ENCODE data around the gene TM9SF3.

Gene TM9SF3

GRCh38 chr10:96586419-96587263, at the start of gene TM9SF3:
TSS of gene TM9SF3 (minus strand) at chr10:96587012. CDS start at chr10:96586835, 177 bp downstream.
- Histone ChIP-seq H3K9ac (ENCODE audit: low read length) (peak within 1 kb of the TSS; percentile 95), H3K4me3 (ENCODE audit: low read depth, low read length) (peak within 1 kb of the TSS; percentile 97), H3K4me1 (ENCODE audit: control insufficient read depth, insufficient read depth, low read length) (peaks cover 17% of the 10 kb centered on the region), H3K27me3 (ENCODE audit: control insufficient read depth, insufficient read depth, low read length) (no peaks in the 10 kb centered on the region), H3K36me3 (ENCODE audit: control insufficient read depth, insufficient read depth, low read length) (no peaks in the 10 kb centered on the region), H3K9me3 (ENCODE audit: control insufficient read depth, insufficient read depth, low read depth, low read length) (no peaks in the 10 kb centered on the region), H3K27ac (ENCODE audit: low read depth, low read length) (peak within 1 kb of the TSS; percentile 98)

- Histone ChIP-seq H3K4me1 (ENCODE audit: control insufficient read depth, insufficient read depth, low read length) (peaks cover 3% of the 10 kb centered on the region; the same call in 1 of the 2 replicates), H3K27ac (ENCODE audit: low read depth, low read length) (no peak overlapping the region), H3K36me3 (ENCODE audit: control insufficient read depth, insufficient read depth, low read length) (no peaks in the 10 kb centered on the region), H3K27me3 (ENCODE audit: control insufficient read depth, insufficient read depth, low read length) (no peaks in the 10 kb centered on the region), H3K9ac (ENCODE audit: low read length) (no peak overlapping the region), H3K4me3 (ENCODE audit: low read depth, low read length) (no peak overlapping the region), H3K9me3 (ENCODE audit: control insufficient read depth, insufficient read depth, low read depth, low read length) (no peaks in the 10 kb centered on the region)
Observed at GRCh38 chr10:96636551-96636950, 49.7 kb upstream of the TM9SF3 start.

DNA sequence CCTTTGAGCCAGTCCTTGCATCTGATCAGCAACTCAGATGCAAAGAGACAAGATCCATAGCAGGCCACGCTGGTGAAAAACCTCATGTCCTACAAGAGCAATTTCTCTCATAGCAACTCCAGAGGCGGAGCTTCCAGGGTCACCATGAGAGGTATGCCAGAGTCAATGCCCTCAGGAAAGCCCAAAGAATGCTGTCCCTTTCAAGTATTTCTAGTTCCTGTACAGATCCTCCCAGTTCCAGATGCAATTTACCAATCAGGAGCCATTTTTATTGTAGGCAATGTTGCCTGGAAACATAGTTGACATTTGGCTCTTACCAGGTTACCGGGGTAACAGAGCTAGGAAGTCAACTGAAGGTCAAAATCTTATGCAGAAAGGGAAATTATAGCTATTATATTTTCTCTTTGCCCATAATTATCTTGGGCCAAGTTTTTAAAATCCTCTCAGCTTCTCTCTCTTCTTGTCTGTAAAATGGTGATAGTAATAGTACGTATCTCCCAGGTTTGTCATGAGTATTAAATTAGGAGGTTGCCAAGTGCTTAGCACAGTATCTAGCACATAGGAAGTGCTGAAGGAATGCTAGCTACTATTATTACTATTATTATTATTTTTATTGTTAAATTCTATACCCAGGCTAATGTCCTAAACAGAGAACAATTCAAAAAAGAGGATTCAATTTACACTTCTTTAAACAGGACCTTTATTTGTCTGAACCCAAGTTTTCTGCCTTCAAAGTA, 46.3 kb upstream of the TM9SF3 start:
- H3K9me3 ChIP-seq (ENCODE audit: control insufficient read depth, insufficient read depth, low read depth, low read length) = no peaks in the 10 kb centered on the region
- no peak overlapping the region for H3K4me3 ChIP-seq (ENCODE audit: low read depth, low read length)
- peaks cover 3% of the 10 kb centered on the region; the same call in 1 of the 2 replicates for H3K4me1 ChIP-seq (ENCODE audit: control insufficient read depth, insufficient read depth, low read length)
- H3K9ac ChIP-seq (ENCODE audit: low read length) = no peak overlapping the region
- H3K36me3 ChIP-seq (ENCODE audit: control insufficient read depth, insufficient read depth, low read length) = no peaks in the 10 kb centered on the region
- H3K27ac ChIP-seq (ENCODE audit: low read depth, low read length) = no peak overlapping the region
- no peaks in the 10 kb centered on the region for H3K27me3 ChIP-seq (ENCODE audit: control insufficient read depth, insufficient read depth, low read length)

DNA sequence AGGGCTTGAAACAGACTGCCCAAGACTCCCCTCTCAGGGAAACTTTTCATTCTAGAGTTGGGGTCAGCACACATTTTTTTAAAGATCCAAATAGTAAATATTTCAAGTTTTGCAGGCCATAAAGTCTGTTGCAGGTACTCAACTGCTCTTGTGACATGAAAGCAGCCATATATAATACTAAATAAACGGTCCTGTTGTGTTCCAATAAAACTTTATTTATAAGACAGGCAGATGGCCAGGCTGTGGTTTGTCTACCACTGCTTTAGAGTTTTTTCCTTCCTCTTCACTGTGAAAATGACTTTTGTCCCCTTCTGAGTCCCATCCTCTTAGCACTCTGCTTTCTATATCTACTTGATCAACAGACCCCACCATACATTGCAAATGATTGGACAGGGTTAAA, 40.5 kb upstream of the TM9SF3 start:
- no peak overlapping the region for H3K4me3 ChIP-seq (ENCODE audit: low read depth, low read length)
- no peak overlapping the region for H3K27ac ChIP-seq (ENCODE audit: low read depth, low read length)
- no peaks in the 10 kb centered on the region for H3K27me3 ChIP-seq (ENCODE audit: control insufficient read depth, insufficient read depth, low read length)
- H3K36me3 ChIP-seq (ENCODE audit: control insufficient read depth, insufficient read depth, low read length) = no peaks in the 10 kb centered on the region
- H3K9ac ChIP-seq (ENCODE audit: low read length) = no peak overlapping the region
- no peaks in the 10 kb centered on the region for H3K4me1 ChIP-seq (ENCODE audit: control insufficient read depth, insufficient read depth, low read length)
- no peaks in the 10 kb centered on the region for H3K9me3 ChIP-seq (ENCODE audit: control insufficient read depth, insufficient read depth, low read depth, low read length)

- H3K27me3 ChIP-seq (ENCODE audit: control insufficient read depth, insufficient read depth, low read length) = no peaks in the 10 kb centered on the region
- H3K4me3 ChIP-seq (ENCODE audit: low read depth, low read length) = no peak overlapping the region
Observed at GRCh38 chr10:96626795-96627194, 40.0 kb upstream of the TM9SF3 start.

GRCh38 chr10:96625173-96625572, 38.4 kb upstream of the TM9SF3 start:
- Histone ChIP-seq H3K9ac (ENCODE audit: low read length) (no peak overlapping the region), H3K36me3 (ENCODE audit: control insufficient read depth, insufficient read depth, low read length) (no peaks in the 10 kb centered on the region), H3K9me3 (ENCODE audit: control insufficient read depth, insufficient read depth, low read depth, low read length) (no peaks in the 10 kb centered on the region), H3K27ac (ENCODE audit: low read depth, low read length) (no peak overlapping the region), H3K4me1 (ENCODE audit: control insufficient read depth, insufficient read depth, low read length) (no peaks in the 10 kb centered on the region), H3K27me3 (ENCODE audit: control insufficient read depth, insufficient read depth, low read length) (no peaks in the 10 kb centered on the region), H3K4me3 (ENCODE audit: low read depth, low read length) (no peak overlapping the region)

More at GRCh38 chr10:96626795-96627194, 40.0 kb upstream of the TM9SF3 start:
- H3K9me3 ChIP-seq (ENCODE audit: control insufficient read depth, insufficient read depth, low read depth, low read length) = no peaks in the 10 kb centered on the region
- no peaks in the 10 kb centered on the region for H3K4me1 ChIP-seq (ENCODE audit: control insufficient read depth, insufficient read depth, low read length)
- no peak overlapping the region for H3K27ac ChIP-seq (ENCODE audit: low read depth, low read length)
- H3K36me3 ChIP-seq (ENCODE audit: control insufficient read depth, insufficient read depth, low read length) = no peaks in the 10 kb centered on the region
- H3K9ac ChIP-seq (ENCODE audit: low read length) = no peak overlapping the region

DNA sequence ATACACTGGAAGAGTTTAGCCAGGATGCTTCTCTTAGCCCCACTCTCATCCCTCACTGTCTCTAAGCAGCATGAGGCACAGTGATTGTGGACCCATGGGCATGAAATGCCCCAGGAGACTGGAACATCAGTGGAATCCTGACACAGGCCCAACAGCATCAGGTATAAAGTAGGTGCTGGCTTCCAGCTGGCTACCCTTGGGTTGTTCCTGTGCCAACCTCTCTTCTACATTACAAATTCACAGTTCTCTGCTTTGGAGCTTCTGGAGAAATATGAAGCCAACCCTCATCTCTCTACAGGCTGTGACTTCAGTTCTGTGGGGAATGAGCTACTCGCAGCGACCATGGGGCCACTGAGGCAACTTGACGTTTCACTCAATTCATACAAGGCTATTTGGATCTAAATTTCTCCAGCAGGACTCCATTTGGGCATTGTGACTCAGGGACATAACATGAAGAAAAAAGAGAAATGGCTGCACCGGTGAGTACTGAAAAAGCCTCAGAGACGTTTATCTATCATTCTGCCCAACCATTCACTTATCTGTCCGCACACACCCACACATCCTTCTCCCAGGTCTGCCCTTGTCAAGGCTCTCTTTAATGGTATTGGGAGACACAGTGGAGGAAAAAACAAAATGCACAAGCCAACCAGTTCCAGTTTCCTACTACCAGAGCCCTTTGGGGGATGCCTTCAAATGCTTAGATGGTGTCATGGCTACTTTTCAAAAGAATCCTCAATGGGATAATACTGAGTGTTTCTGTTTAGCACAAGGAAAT, 35.4 kb upstream of the TM9SF3 start:
- no peaks in the 10 kb centered on the region for H3K27me3 ChIP-seq (ENCODE audit: control insufficient read depth, insufficient read depth, low read length)
- H3K9ac ChIP-seq (ENCODE audit: low read length) = no peak overlapping the region
- no peak overlapping the region for H3K4me3 ChIP-seq (ENCODE audit: low read depth, low read length)
- no peaks in the 10 kb centered on the region for H3K9me3 ChIP-seq (ENCODE audit: control insufficient read depth, insufficient read depth, low read depth, low read length)
- no peaks in the 10 kb centered on the region for H3K4me1 ChIP-seq (ENCODE audit: control insufficient read depth, insufficient read depth, low read length)
- H3K36me3 ChIP-seq (ENCODE audit: control insufficient read depth, insufficient read depth, low read length) = no peaks in the 10 kb centered on the region
- no peak overlapping the region for H3K27ac ChIP-seq (ENCODE audit: low read depth, low read length)

DNA sequence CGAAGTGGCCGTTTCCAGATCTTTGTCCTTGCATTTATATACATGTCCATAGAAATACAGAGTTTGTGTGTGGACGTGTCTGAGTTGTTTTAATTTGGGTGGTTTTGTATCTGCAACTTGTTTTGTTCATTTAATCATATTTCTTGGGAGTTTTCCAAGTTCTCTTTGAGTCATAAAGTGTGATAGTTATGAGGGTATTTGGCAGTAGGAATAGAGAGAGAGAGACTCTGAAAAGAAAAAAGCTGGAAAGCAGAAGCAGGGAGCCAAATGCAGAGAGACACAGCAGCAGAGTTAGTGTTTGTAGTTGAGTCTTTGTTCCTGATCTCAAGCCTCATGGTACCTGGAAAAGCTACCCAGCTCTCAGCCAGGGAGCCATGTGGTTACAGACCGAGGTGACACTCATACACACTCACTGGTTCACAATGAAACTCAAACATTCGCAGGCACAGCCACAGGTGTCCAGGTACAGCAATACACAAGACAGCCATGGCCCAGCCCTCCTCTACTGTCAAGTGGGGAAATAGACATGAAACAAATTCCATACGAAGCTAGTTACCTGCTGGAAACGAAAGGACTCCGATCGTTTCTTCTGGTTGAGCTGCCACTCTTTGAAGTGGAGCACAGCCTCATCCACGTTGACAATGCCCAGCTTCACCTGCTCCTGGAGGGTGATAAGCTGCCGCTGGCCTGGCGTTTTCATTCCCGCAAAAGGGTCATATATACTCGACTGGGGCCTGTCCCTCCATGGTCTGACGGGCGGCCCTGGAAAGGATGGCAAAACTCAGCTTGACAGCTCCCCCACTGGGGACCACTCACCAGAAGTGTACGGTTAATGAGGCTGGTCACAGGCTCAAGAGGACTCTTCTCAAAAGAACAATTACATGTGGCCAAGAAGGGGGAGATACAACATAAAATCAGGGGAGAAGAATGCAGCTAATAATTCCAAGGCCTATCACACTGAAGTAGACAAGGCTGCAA, 33.3 kb upstream of the TM9SF3 start:
- Histone ChIP-seq H3K4me3 (ENCODE audit: low read depth, low read length) (no peak overlapping the region), H3K36me3 (ENCODE audit: control insufficient read depth, insufficient read depth, low read length) (no peaks in the 10 kb centered on the region), H3K27ac (ENCODE audit: low read depth, low read length) (no peak overlapping the region)

GRCh38 chr10:96619120-96619519, 32.3 kb upstream of the TM9SF3 start:
- Histone ChIP-seq H3K27me3 (ENCODE audit: control insufficient read depth, insufficient read depth, low read length) (no peaks in the 10 kb centered on the region), H3K4me1 (ENCODE audit: control insufficient read depth, insufficient read depth, low read length) (no peaks in the 10 kb centered on the region), H3K4me3 (ENCODE audit: low read depth, low read length) (no peak overlapping the region), H3K36me3 (ENCODE audit: control insufficient read depth, insufficient read depth, low read length) (no peaks in the 10 kb centered on the region), H3K27ac (ENCODE audit: low read depth, low read length) (no peak overlapping the region), H3K9ac (ENCODE audit: low read length) (no peak overlapping the region), H3K9me3 (ENCODE audit: control insufficient read depth, insufficient read depth, low read depth, low read length) (no peaks in the 10 kb centered on the region)

More for the DNA sequence above, 33.3 kb upstream of the TM9SF3 start:
- Histone ChIP-seq H3K9me3 (ENCODE audit: control insufficient read depth, insufficient read depth, low read depth, low read length) (no peaks in the 10 kb centered on the region), H3K27me3 (ENCODE audit: control insufficient read depth, insufficient read depth, low read length) (no peaks in the 10 kb centered on the region), H3K9ac (ENCODE audit: low read length) (no peak overlapping the region), H3K4me1 (ENCODE audit: control insufficient read depth, insufficient read depth, low read length) (no peaks in the 10 kb centered on the region)

GRCh38 chr10:96618653-96619052, 31.8 kb upstream of the TM9SF3 start:
- no peaks in the 10 kb centered on the region for H3K27me3 ChIP-seq (ENCODE audit: control insufficient read depth, insufficient read depth, low read length)
- H3K9ac ChIP-seq (ENCODE audit: low read length) = no peak overlapping the region
- H3K4me1 ChIP-seq (ENCODE audit: control insufficient read depth, insufficient read depth, low read length) = no peaks in the 10 kb centered on the region
- H3K27ac ChIP-seq (ENCODE audit: low read depth, low read length) = no peak overlapping the region
- no peaks in the 10 kb centered on the region for H3K9me3 ChIP-seq (ENCODE audit: control insufficient read depth, insufficient read depth, low read depth, low read length)
- no peaks in the 10 kb centered on the region for H3K36me3 ChIP-seq (ENCODE audit: control insufficient read depth, insufficient read depth, low read length)
- H3K4me3 ChIP-seq (ENCODE audit: low read depth, low read length) = no peak overlapping the region
